ENCODE measurements around the gene MYCBP. TPM values are rescaled to one million over a fixed set of nuclear protein-coding genes. Genes with fewer than 3 reads are reported as not detected.

Gene MYCBP
- total RNA-seq, 1 donor from 2014 or later = 28.9 TPM

DNA sequence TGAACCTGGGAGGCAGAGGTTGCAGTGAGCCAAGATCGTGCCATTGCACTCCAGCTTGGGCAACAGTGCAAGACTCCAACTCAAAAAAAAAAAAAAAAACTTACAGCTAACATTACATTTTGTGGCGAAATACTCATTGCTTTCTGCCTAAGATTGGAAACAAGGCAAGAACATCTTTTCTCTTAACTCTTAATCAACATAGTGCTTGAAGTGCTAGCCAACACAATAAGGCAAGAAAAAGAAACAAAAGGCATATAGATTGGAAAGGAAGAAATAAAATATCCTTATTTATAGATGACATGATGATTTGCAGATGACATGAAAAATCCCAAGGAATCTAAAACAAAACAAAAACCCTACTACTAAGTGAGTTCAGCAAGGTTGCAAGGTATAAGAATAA is 32.8 kb upstream of the MYCBP start:
- H3K27me3 ChIP-seq (ENCODE audit: insufficient read depth, low read length) = no peaks in the 10 kb centered on the region
- no peak for TF ChIP-seq EZH2 (IDR thresholded peaks at IDR 0.05; ENCODE audit: insufficient read depth, low read length)
- FAIRE-seq (no peak), DNase-seq (ENCODE audit: low read depth) (no peak)
- H3K9ac ChIP-seq (ENCODE audit: low read length) = no peak overlapping the region
- no peaks in the 10 kb centered on the region for H3K27me3 Mint-ChIP-seq (ENCODE audit: low read depth, unreplicated experiment)
- H3K9me3 Mint-ChIP-seq (ENCODE audit: unreplicated experiment) = peaks cover 5% of the 10 kb centered on the region
- no peaks in the 10 kb centered on the region for H3K79me2 ChIP-seq (ENCODE audit: insufficient read depth, low read length)
- no peak overlapping the region for H3K27ac ChIP-seq (ENCODE audit: low read depth, low read length)
- H3K4me3 Mint-ChIP-seq (ENCODE audit: unreplicated experiment) = no peak overlapping the region
- H2AFZ ChIP-seq (ENCODE audit: low read depth, low read length) = no peak overlapping the region
- peaks cover 3% of the 10 kb centered on the region for H3K36me3 Mint-ChIP-seq (ENCODE audit: low read depth, unreplicated experiment)
- H3K27ac Mint-ChIP-seq (ENCODE audit: unreplicated experiment) = no peak overlapping the region
- no peak overlapping the region for H3K4me2 ChIP-seq (ENCODE audit: low read length)
- H3K4me3 ChIP-seq (ENCODE audit: insufficient read depth, low read depth, low read length) = no peak overlapping the region
- no peaks in the 10 kb centered on the region for H4K20me1 ChIP-seq (ENCODE audit: insufficient read depth, low read length)
- H3K9me3 ChIP-seq (ENCODE audit: insufficient read depth, low read depth, low read length) = no peaks in the 10 kb centered on the region
- H3K4me1 ChIP-seq (ENCODE audit: insufficient read depth, low read length) = no peaks in the 10 kb centered on the region
- H3K36me3 ChIP-seq (ENCODE audit: insufficient read depth, low read length) = no peaks in the 10 kb centered on the region
- no peaks in the 10 kb centered on the region for H3K4me1 Mint-ChIP-seq (ENCODE audit: low read depth, unreplicated experiment)

DNA sequence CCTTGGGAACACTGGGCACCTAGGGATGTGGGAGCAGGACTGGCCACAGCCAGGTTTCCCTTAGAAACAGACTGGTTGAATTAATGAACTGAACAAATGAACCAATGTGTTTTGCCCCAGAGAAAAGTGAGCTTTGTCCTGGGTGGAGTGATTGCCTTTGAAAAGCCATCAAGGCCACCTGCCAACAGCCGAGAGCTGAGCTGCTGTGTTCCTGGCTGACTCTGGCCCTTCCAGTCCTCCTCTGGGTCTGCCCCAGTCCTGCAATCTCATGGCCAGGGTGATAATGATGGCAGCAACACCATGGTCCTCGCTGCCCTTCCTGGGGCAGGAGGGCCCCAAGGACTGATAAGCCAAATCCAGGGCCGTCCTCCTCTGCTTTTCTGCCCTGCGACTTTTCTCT is 26.4 kb upstream of the MYCBP start:
- no peak overlapping the region for H3K4me3 ChIP-seq (ENCODE audit: insufficient read depth, low read depth, low read length)
- H2AFZ ChIP-seq (ENCODE audit: low read depth, low read length) = no peak overlapping the region
- H4K20me1 ChIP-seq (ENCODE audit: insufficient read depth, low read length) = no peaks in the 10 kb centered on the region
- H3K27ac ChIP-seq (ENCODE audit: low read depth, low read length) = no peak overlapping the region
- no peak for DNase-seq (ENCODE audit: low read depth)
- TF ChIP-seq, protein P1, sequence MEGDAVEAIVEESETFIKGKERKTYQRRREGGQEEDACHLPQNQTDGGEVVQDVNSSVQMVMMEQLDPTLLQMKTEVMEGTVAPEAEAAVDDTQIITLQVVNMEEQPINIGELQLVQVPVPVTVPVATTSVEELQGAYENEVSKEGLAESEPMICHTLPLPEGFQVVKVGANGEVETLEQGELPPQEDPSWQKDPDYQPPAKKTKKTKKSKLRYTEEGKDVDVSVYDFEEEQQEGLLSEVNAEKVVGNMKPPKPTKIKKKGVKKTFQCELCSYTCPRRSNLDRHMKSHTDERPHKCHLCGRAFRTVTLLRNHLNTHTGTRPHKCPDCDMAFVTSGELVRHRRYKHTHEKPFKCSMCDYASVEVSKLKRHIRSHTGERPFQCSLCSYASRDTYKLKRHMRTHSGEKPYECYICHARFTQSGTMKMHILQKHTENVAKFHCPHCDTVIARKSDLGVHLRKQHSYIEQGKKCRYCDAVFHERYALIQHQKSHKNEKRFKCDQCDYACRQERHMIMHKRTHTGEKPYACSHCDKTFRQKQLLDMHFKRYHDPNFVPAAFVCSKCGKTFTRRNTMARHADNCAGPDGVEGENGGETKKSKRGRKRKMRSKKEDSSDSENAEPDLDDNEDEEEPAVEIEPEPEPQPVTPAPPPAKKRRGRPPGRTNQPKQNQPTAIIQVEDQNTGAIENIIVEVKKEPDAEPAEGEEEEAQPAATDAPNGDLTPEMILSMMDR (IDR thresholded peaks at IDR 0.05; ENCODE audit: insufficient read depth, low read depth, low read length) = no peak
- TF ChIP-seq EZH2 (IDR thresholded peaks at IDR 0.05; ENCODE audit: insufficient read depth, low read length) = no peak
- H3K9ac ChIP-seq (ENCODE audit: low read length) = no peak overlapping the region
- no peaks in the 10 kb centered on the region for H3K27me3 ChIP-seq (ENCODE audit: insufficient read depth, low read length)
- H3K9me3 ChIP-seq (ENCODE audit: insufficient read depth, low read depth, low read length) = no peaks in the 10 kb centered on the region
- no peaks in the 10 kb centered on the region for H3K27me3 Mint-ChIP-seq (ENCODE audit: low read depth, unreplicated experiment)
- no peak for FAIRE-seq
- H3K9me3 Mint-ChIP-seq (ENCODE audit: unreplicated experiment) = peaks cover 2% of the 10 kb centered on the region
- no peaks in the 10 kb centered on the region for H3K79me2 ChIP-seq (ENCODE audit: insufficient read depth, low read length)
- H3K4me1 Mint-ChIP-seq (ENCODE audit: low read depth, unreplicated experiment) = peaks cover 4% of the 10 kb centered on the region
- no peak overlapping the region for H3K4me2 ChIP-seq (ENCODE audit: low read length)
- no peaks in the 10 kb centered on the region for H3K36me3 Mint-ChIP-seq (ENCODE audit: low read depth, unreplicated experiment)
- no peak overlapping the region for H3K4me3 Mint-ChIP-seq (ENCODE audit: unreplicated experiment)
- H3K4me1 ChIP-seq (ENCODE audit: insufficient read depth, low read length) = peaks cover 3% of the 10 kb centered on the region
- H3K27ac Mint-ChIP-seq (ENCODE audit: unreplicated experiment) = no peak overlapping the region
- H3K36me3 ChIP-seq (ENCODE audit: insufficient read depth, low read length) = no peaks in the 10 kb centered on the region

DNA sequence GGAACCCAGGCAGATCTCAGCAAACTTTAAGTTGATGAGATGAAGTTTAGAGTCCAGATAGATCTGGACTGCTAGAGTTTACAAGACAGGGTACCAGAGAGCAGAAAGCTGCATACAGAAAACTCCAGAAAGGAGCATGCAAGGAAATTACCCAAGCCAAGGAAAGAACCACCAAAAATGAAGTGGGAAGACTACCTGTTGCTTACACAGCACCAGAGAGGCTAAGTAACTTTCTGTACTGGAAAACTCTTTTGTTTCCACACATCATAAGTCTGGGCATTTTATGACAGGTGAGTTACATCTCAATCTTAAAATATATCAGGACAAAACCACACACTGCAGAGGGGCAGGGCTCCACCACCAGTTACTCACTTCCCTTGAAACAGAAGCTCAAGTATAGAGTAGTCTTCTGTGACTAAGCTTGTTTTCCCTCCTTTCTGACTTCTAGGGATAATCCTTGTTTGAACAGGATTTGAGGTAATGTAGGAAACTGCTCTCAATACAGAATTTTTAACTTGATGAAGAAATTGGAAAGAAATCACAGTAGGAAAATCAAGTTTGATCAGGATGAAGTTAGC is 25.6 kb upstream of the MYCBP start:
- Histone ChIP-seq H3K79me2 (ENCODE audit: insufficient read depth, low read length) (no peaks in the 10 kb centered on the region), H3K4me3 (ENCODE audit: insufficient read depth, low read depth, low read length) (no peak overlapping the region), H3K27me3 (ENCODE audit: insufficient read depth, low read length) (no peaks in the 10 kb centered on the region), H3K4me1 (ENCODE audit: insufficient read depth, low read length) (peaks cover 3% of the 10 kb centered on the region), H3K27ac (ENCODE audit: low read depth, low read length) (no peak overlapping the region), H3K4me2 (ENCODE audit: low read length) (no peak overlapping the region), H3K9ac (ENCODE audit: low read length) (no peak overlapping the region), H3K36me3 (ENCODE audit: insufficient read depth, low read length) (no peaks in the 10 kb centered on the region), H4K20me1 (ENCODE audit: insufficient read depth, low read length) (no peaks in the 10 kb centered on the region), H3K9me3 (ENCODE audit: insufficient read depth, low read depth, low read length) (no peaks in the 10 kb centered on the region), H2AFZ (ENCODE audit: low read depth, low read length) (no peak overlapping the region)
- TF ChIP-seq EZH2 (IDR thresholded peaks at IDR 0.05; ENCODE audit: insufficient read depth, low read length) = no peak
- TF ChIP-seq, protein P1 (IDR thresholded peaks at IDR 0.05; ENCODE audit: insufficient read depth, low read depth, low read length) = no peak
- H3K36me3 Mint-ChIP-seq (ENCODE audit: low read depth, unreplicated experiment) = no peaks in the 10 kb centered on the region
- H3K27ac Mint-ChIP-seq (ENCODE audit: unreplicated experiment) = no peak overlapping the region
- H3K4me3 Mint-ChIP-seq (ENCODE audit: unreplicated experiment) = no peak overlapping the region
- FAIRE-seq (peak; percentile 63), DNase-seq (ENCODE audit: low read depth) (peak; percentile 16)
- H3K27me3 Mint-ChIP-seq (ENCODE audit: low read depth, unreplicated experiment) = no peaks in the 10 kb centered on the region
- peaks cover 2% of the 10 kb centered on the region for H3K9me3 Mint-ChIP-seq (ENCODE audit: unreplicated experiment)
- H3K4me1 Mint-ChIP-seq (ENCODE audit: low read depth, unreplicated experiment) = peaks cover 4% of the 10 kb centered on the region

Measured in astrocyte (in vitro differentiated cells and primary cell).